Limb (tissue), 2 donors: ENCODE data around the gene STIMATE.
A peak's percentile ranks its signal among the peaks of the same experiment; 100 is the strongest.

Source experiments
- DNase-seq, 2 donors: peaks; one replicate each; pipeline ENCODE4 v3.0.0-alpha.2; 2016; ENCODE audit errors: extremely low spot score in 2 of 2

STIMATE gene

DNA sequence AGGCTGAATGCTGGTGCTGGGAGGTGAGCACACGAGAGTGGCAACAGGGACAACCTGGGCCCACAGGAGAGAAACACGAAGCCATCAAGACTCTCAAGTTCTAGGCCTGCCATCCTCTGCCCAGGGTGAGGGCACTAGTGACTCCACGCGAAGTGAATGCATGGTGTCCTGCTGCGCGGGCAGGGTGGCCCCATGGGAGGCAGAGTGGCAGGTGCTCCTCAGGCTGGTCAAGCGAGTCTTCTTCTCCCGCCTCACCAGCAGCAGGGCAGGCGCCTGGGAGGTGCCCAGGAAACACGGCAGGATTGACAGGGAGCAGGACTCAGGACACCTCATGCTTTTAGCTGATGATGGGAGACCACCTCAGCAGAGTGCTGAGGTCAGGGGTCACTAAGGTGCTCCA is 26.9 kb downstream of the STIMATE start:
- DNase-seq, result no peak

DNA sequence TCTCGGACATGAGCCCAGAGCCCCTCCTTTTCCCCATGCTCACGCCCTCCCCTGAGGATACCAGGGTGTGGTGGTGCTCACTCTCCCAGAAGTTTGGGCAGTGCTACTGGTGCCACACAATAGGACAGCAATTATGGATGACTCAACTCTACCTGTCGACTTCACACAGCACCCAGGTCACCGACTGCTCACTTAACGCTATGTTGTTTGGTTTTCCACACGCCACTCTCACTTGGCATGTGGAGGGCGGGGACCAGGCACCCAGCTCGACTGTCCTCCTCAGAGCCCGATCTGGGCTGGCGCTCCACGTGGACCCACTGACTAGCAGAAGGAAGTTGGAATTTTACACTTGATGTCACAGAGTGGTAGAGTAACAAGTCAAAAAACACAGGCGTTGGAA is 30.9 kb downstream of the STIMATE start:
- DNase-seq, result no peak

DNA sequence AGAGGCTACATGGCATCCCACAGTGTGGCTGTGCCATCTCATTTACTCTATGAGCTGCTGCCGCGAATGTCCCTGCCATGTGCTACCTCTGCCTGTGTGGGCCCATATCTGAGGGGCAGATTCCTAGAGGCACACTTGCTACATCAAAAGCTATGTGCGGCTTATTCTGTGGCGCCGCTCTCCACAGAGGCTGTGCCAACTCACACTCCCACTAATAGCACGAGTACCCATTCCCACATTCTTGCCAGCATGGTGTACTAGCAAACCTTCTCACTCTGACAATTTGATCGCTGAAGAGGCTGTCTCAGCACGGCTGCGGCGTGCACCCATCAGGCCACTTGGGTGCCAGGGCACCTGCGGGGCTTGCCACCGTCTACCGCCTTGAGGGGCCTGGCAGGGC is 31.4 kb downstream of the STIMATE start:
- DNase-seq, result no peak

DNA sequence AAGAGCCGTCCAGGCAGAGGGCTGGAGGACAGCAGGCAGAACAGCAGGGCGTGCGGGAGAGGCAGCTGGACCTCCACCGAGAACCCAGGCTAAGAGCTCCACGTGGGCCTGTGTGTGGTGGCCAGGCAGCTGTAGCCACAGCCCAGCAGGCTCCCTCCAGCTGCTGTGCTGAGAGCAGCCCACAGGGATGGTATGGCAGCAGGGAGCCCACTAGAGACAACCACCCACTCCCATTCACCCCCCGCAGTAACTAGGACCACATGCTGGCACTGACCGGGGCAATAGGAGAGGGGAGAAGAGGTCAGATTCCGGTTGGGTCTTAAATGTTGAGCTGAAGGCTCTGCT is 37.0 kb downstream of the STIMATE start:
- no peak for DNase-seq

DNA sequence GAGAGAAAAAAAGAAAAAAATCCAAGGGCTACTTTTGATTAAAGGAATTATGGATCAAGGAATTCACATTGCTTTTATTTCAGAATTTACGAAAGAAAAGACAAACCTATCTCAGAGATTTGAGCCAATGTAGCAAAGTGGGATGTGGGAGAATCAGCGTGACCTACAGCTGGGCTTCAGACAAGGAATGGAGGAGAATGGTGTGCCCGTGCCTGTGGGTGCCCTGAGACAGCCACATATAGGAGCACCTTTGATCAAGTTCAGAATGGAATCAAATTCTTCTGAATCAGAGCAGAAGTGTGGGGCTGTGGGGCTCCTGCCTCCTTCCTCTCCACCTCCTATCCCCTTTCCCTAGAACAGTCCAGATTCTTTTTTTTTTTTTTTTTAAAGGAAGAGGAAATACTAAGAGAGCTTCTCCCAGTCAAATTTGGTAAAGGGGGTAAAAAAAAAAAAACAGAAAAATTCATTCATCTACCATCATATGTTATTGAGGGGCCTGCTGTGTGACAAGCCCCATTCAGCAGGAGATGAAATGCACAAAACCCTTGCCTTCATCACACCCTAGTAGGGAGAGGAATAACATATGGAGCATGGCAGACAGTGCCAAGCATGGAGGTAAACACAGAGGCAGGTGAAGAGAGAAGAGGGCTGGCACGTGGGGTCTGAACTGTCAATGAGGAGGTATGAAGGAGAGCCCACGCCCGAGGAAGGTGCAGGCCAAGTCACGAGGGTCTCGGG is 37.5 kb downstream of the STIMATE start:
- no peak for DNase-seq

DNA sequence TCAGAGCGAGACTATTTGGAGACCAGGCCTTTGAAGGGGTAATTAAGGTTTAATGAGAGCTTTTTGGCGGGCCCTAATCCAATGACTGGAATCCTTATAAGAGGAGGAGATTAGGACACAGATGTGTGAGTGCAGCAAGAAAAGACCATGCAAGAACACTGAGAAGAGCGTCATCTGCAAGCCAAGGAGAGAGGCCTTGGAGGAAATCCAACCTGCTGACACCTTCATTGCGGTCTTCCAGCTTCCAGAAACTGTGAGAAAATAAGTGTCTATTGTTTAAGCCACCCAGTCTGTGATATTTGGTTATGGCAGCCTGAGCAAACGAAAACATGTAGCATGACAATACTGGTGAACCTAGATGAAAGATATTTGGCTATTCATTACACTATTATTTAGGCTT is 39.5 kb downstream of the STIMATE start:
- no peak for DNase-seq

DNA sequence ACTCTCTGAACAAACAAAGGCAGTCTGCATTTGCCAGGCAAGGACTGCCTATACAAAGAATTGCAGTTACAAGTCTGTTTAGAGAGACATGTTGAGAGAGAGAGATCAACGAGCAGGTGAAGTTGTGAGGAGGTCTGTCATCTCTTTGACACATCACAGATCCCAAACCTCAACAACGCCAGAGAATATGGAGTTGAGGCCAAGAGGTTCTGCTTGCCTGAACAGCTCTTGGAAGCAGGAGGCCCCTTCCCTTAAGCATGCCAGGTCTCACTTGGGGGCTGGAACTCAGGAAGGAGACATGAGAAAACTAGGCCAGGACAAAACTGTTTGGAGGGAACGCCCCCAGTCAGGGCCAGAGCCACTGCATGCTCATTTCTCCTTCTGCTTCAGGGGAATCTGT is 40.2 kb downstream of the STIMATE start:
- DNase-seq, result no peak

DNA sequence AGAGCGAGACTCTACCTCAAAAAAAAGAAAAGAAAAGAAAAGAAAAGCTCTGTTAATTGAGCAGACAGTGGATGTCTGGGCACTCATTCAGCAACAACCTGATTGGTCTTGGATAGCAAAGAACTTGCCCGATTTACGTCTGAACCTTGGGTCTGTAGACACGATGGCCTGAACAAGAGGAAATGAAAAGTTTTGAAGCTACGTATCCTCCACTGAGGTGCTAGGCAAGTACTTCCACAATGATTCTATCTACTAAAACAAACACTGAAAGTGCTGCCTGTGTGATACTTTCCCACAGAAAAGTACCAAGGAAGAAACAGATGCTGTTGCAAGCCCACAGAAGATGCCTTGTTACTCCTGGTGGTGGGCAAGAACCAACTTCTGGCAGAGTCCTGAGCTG is 40.7 kb downstream of the STIMATE start:
- no peak for DNase-seq

DNA sequence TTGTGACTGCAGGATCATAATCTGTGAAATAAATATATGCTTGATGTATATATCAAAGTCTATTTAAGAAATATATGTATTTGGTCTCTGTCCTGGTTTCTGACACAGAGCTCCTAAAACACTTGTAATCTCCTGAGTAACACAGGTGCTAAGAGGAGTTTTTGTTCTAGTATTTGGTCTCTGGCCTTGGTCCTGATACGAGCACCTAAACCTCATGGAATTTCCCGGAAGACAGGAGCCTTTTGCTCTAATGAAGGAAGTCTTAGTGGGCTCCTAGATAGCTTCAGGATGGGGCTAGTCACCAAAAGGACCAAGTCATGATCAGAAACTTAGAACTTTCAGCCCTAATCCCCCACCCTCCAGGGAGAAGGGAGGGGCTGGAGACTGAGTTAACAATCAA is 43.3 kb downstream of the STIMATE start:
- no peak for DNase-seq

DNA sequence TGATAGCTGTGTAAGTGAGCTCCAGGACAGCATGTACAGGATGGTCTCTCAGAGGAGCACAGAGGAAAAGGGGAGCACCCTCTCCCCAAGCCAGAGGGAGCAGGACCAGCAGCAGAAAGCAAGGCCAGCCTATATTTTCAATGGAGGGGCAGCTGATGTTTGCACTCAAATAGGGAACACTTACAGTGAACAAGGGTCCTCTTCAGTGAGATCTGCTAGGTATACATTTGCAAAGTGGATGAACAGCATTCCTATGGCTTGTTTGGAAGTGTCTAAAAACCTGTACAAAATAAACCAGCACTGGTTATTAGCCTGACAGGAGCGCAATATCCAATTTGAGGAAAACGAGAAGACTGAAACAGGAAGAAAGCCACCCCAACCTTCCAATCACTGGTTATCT is 44.9 kb downstream of the STIMATE start:
- DNase-seq, result no peak

DNA sequence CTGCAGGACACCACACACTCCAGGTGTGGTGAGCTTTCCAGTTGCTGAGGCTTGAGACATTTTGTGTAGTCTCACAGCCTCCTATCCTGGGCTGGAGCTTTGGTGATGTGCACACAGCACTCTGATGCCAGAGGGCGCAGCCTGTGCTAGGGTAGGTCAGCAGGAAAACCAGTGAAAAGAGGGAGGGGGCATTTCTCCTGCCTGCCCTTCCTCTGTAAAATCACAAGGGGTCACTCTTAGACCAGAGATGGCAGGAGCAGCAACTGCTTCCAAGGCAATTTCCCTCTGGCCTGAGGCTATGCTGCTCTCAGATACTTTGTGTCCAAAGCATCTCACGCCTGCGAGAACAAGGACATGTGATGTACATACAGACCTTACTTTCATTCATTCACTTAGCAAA is 46.0 kb downstream of the STIMATE start:
- peak in 1 of 2 donors; percentile 48 for DNase-seq

DNA sequence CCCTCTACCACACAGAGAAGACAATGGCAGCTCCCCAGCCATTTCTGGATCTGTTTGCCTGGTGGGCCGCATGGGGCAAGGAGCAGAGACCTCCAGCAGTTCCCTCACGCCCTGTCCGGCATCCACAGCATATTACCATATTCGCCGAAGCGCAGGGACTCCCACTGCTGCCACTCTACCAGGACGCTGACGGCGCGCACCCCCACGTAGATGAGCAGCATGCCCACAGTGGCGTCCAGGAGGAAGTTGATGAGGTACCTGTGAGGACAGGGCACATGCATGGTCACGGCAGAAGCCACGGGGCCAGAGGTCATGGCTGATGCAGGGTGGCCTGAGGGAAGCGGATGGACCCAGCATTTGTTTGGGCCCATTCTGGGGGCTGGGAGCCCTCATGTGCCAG is 47.7 kb downstream of the STIMATE start:
- no peak for DNase-seq

DNA sequence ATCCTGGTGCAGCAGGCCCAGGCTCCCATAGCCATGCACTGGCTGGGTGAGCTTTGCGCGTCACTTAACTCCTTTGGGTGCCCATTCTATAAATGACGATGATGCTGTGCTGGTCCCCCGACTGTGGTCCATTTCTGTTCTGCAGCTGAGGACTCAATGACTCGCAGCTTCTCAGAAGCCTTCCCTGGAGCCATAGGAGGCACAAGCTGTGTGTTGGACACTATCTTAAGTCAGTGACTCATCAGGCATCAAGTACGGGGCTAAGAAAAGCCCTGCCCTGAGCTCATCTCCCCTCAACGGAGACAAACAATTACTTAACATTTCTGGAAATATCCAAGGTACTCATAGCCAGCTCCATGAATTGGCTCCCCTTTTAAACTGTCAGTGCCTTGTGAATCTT is 48.7 kb downstream of the STIMATE start:
- DNase-seq, result no peak

DNA sequence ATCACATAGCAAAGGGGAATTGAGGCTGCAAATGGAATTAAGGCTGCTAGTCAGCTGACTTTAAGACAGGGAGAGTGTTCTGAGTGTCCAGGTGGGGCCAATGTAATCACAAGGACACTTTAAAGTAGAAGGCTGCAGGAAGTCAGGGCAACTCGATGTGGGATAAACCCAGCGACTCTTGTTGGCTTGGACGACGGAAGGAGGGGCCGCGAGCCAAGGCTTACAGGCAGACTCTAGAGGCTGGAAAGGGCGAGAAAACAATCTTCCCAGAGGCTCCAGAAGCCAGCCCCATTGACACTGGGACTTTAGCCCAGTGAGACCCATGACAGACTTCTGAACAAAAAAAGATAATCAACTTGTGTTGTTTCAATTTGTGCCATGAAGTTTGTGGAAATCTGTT is 49.6 kb downstream of the STIMATE start:
- DNase-seq, result no peak

DNA sequence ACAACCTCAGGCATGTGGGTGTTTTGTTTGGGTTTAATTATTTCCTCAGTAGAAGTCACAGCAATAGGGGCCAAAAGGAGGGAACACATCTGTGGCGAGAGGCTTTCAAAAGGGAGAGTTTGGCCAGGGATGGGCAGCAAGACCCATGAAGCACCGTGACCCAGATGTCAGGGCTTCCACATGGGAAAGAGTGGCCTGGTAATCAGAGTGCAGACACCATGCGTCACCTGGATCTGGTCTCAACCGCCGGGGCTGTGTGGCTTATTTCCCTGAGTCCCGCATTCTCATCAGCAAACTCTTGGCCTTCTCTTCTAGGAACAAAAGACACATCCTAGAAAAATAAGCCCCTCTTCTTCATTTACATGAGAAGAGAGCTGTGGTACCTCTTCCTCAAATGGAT is 50.1 kb downstream of the STIMATE start:
- no peak for DNase-seq

DNA sequence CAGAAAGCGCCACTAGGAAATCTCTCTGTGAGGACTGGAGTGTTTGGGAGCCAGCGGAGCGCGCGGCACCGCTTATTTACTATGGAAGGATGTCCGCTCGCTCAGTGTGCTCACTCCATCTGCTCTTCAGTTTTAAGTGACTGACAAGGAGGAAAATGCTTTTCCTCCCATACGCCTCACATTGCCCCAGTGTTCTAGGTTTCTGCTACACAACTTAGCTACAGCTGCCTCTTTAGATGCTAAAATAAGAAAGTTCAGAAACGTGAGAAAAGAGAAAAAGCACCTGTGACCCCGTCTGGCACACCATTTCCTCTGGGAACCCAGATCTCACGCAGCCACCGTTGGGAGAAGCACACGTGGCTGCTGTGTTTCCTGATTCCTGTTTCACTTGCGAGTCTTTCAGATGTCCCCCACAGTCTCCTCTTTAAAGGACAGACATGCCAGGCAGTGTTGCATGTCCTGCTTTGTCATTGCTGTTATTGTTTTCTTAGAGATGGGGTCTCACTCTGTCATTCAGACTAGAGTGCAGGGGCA is 50.8 kb downstream of the STIMATE start:
- no peak for DNase-seq

DNA sequence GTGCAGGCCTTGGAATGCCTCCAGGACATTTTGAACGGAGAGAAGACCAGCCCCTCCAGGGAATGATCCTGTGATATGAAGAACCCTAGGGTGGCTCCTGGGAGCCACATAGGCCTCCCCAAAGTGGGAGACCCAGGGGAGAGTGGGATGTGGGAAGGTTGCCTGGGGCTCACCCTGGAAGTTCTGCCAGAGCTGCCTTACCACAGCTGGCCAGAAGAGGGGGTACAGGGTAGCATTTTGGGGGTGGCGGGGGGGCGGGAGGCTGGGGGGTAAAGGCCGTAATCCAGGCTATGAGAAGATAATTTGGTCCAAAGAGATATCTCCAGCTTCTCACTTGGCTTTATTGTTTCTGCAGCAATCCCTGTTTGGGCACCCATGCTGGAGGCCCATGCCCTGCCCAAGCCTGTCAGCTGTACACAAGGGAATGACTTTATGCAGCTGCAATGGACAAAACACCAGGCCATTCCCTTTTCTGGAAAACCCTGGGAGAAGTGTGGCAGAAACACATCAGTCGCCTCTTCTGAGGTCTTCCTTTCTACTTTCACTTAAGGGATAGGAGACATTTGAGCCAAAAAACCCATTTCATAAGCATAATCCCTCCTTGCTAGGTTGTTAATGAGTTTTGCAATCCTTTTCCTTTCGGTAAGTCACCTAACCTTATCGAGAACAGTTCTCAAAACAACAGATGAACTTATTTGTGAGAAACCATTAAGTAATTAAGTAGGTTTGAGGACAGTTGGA is 51.5 kb downstream of the STIMATE start:
- DNase-seq, result no peak

DNA sequence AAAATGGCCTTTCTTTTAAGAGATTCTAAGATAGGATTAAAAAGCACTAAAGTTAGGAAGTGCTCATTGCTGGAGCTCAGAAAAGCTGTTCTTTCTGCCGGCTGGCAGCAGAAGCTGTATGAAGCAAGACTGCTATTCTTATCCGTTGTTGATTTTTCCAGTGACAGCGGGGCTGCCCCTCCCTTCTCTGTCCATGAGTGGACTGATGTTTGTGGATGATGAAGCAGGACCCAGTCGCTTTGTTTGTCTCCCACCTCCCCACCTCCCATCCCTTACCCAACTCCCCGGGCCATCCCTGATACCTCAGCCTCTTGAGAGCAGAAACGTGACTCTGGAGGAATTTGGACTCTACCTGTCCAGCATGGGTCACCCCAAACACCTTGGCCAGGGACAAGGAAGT is 52.2 kb downstream of the STIMATE start:
- no peak for DNase-seq

DNA sequence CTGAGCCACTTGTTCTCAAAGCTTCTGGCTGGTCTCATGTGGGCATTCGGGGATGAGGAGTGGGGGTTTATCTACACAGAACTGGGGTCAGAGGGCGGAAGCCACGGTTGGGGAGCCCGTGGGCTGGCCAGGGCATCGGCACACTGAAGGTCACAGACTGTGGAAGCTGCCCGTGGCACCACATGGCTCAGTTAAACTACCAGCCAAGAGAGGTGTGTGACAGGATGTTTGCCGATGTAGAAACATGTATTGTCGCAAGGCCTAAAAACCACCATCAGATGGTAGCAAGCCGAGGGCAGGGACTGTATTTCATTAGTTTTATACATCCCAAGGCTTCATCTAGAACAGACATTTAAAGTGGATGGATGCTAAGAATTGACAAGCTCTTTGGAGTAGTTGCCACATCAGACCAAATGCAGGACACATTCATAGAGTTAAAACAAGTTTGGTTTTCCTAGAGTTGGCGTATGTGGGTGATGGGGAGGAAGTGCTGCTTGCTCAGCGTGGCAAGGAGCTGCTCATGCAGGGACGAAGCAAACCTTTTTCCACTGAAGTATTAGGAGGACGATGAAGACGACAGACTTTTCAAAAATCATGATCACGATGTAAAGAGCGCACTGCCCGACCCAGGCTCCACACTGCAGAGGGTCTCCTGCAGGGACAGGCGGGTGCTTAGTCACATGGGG is 52.9 kb downstream of the STIMATE start:
- DNase-seq, result no peak

DNA sequence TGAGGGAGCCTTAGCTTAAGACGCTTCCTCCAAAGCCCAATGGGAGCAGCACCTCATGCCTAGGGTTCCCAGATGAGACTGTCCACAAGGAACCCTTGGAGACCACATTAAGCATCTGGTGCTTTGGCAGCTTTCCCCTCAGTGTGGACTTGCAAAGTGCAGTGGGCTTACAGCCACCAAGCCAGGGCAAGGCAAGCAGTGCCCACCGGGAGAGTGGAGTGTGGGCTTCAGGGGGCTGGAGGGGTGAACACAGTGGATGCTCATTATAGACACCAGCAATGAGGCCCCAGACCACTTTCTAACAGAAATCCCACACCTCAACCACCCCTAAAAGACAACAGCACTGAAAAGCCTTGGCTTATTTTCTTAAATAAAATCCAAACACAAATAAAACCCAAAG is 53.5 kb downstream of the STIMATE start:
- no peak for DNase-seq

DNA sequence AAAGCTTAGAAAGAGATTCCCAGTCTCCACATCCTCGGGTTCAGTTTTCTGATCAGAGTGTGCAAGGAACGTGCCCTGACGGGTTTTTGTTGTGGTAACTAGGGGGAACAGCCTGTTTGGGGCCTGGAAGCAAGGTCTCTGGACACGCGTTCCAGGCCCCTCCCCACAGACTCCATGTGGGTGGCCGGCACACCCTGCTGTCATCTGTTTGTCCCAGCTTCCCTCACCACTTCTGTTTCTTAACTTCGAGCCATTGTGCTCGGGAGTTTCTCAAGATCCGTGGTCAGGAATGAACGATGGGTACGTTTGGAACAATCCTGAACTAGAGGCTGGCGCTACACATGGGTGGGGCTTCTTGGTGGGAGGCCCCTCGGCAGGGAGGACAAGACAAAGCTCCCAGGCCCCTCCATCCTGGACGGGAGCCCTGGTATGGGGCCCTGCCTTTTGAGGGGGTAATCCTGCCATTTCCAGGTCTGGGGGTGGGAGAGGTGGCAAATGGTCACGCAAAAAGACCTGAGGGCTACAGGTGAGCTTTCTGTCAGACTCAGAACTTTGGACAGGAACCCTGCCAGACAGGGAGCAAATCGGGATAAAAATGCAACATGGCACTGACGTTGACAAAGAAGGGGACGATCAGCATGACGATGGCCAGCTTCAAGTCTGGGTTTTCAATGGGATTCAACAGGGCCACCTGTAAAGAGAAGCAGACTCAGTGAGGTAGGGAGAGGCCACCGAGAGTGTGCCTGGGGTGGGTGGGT is 54.1 kb downstream of the STIMATE start:
- no peak for DNase-seq

DNA sequence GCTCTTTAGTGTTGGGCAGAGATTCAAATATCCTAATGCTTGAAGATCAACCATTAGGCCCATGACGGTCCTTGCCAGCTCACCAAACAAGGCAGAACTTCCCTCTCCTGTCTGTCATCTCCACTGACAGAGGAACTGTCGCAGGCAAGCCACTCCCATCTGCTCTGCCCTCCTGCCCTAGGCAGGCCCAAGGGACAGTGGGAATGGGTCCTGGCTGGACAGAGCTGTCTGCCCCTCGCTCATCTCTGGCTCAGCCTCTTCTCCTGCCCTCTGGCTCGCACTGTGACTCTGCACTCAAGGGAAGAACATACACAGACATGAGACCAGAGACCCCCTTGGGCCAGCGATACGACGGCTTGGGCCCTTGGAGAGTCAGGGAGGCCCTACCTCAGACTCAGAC is 54.9 kb downstream of the STIMATE start:
- DNase-seq, result no peak
